GM18519 (cell line): ENCODE results near the gene NT5C.

Source experiments
- ATAC-seq: cut with Tn5 transposase; IDR thresholded peaks from one replicate; pipeline ENCODE4 v1.9.1; 2021; ENCODE audit warnings: mild to moderate bottlenecking, moderate library complexity; ENCODE audit not compliant: unreplicated experiment, low FRiP score

Gene NT5C

GRCh38 chr17:75096082-75096625 lies 35.4 kb downstream of the NT5C start:
- ATAC-seq, result no peak

- no peak for ATAC-seq
Observed at GRCh38 chr17:75094871-75095399, 36.6 kb downstream of the NT5C start.

- no peak for ATAC-seq
Observed at GRCh38 chr17:75093548-75094158, 37.9 kb downstream of the NT5C start.

- ATAC-seq, result no peak
Observed at GRCh38 chr17:75091855-75092327, 39.7 kb downstream of the NT5C start.

- ATAC-seq, result no peak
Observed at GRCh38 chr17:75090871-75091854, 40.4 kb downstream of the NT5C start.

GRCh38 chr17:75088465-75089417 lies 42.8 kb downstream of the NT5C start:
- no peak for ATAC-seq

GRCh38 chr17:75087558-75088453 lies 43.7 kb downstream of the NT5C start, which contains the start of gene SLC16A5:
Gene SLC16A5 (plus strand): TSS chr17:75087954. CDS start chr17:75093637, 5,683 bp downstream.
- no peak for ATAC-seq

GRCh38 chr17:75087182-75087557 lies 44.4 kb downstream of the NT5C start:
- ATAC-seq, result no peak

- no peak for ATAC-seq
Observed at GRCh38 chr17:75086496-75087181, 44.9 kb downstream of the NT5C start.

GRCh38 chr17:75084039-75084660 lies 47.4 kb downstream of the NT5C start:
- ATAC-seq, result no peak

- no peak for ATAC-seq
Observed at GRCh38 chr17:75082683-75083082, 48.9 kb downstream of the NT5C start.

GRCh38 chr17:75081611-75082540 lies 49.7 kb downstream of the NT5C start:
- no peak for ATAC-seq
